Caco-2 (cell line): ENCODE results near the gene BAZ1B. TPM values are rescaled to one million over a fixed set of nuclear protein-coding genes. Genes with fewer than 3 reads are reported as not detected.
"Not testable (repeated sequence)": the region's sequence is repeated elsewhere in the genome, so short reads cannot be mapped to it uniquely, and the experiment has no call there.

ENCODE experiments used
- BruUV-seq: library from RNA; stranded (reverse); fragments of 400-500 nt; replicated peaks from 2 replicates; lab custom pipeline; 2021; lab: Mats Ljungman, UMichigan
- CTCF ChIA-PET: fragments of 300-600 bp; sonication (Branson Sonifier 250); formaldehyde crosslinking; loops from one replicate; lab custom pipeline; 2022; ENCODE audit warnings: antibody characterized with exemption; lab: Charles Lee
- POLR2A ChIA-PET: fragments of 300-600 bp; sonication (Branson Sonifier 250); formaldehyde crosslinking; loops from one replicate; lab custom pipeline; 2022; ENCODE audit warnings: antibody characterized with exemption; lab: Charles Lee
- DNase-seq, 2 experiments: peaks; one replicate each; pipeline versions ENCODE4 v3.0.0 to v3.0.0-alpha.2; 2020 to 2022
- H3K27me3 ChIP-seq: replicated peaks from 2 replicates; pipeline ENCODE4 v1.6.0; 2011; ENCODE audit warnings: low read length; ENCODE audit not compliant: control insufficient read depth, insufficient read depth
- H3K36me3 ChIP-seq: 2 replicates; pipeline ENCODE4 v1.5.1; 2011; ENCODE audit warnings: low read length; ENCODE audit not compliant: control insufficient read depth, insufficient read depth
- H3K4me1 ChIP-seq: fragments of 250-450 bp; sonication (Bioruptor Pico); 2 replicates; pipeline ENCODE4 v1.5.1; 2020; ENCODE audit warnings: mild to moderate bottlenecking
- H3K4me3 ChIP-seq: 2 replicates; pipeline ENCODE4 v1.5.1; 2011; ENCODE audit warnings: low read depth, mild to moderate bottlenecking, control low read depth, low read length
- H3K9me3 ChIP-seq: fragments of 250-450 bp; sonication (Bioruptor Pico); 2 replicates; pipeline ENCODE4 v1.5.1; 2020; ENCODE audit warnings: mild to moderate bottlenecking, moderate library complexity
- H3K27ac Mint-ChIP-seq: one replicate; pipeline ENCODE4 v1.8.0; 2022; ENCODE audit warnings: mixed read lengths; ENCODE audit not compliant: unreplicated experiment
- H3K27me3 Mint-ChIP-seq: one replicate; pipeline ENCODE4 v1.8.0; 2022; ENCODE audit warnings: mixed read lengths; ENCODE audit not compliant: insufficient read depth, unreplicated experiment
- H3K36me3 Mint-ChIP-seq: one replicate; pipeline ENCODE4 v1.8.0; 2022; ENCODE audit warnings: mild to moderate bottlenecking, mixed read lengths; ENCODE audit not compliant: insufficient read depth, unreplicated experiment
- H3K4me1 Mint-ChIP-seq: one replicate; pipeline ENCODE4 v1.8.0; 2022; ENCODE audit warnings: low read depth, mixed read lengths; ENCODE audit not compliant: unreplicated experiment
- H3K4me3 Mint-ChIP-seq: one replicate; pipeline ENCODE4 v1.8.0; 2022; ENCODE audit warnings: mild to moderate bottlenecking, moderate library complexity, mixed read lengths; ENCODE audit not compliant: unreplicated experiment
- H3K9me3 Mint-ChIP-seq: one replicate; pipeline ENCODE4 v1.8.0; 2022; ENCODE audit warnings: mixed read lengths; ENCODE audit not compliant: unreplicated experiment
- intact Hi-C: fragments of 100-400 bp; cut with micrococcal nuclease; formaldehyde crosslinking; loops from one replicate; pipeline ENCODE4 v1.10.0; 2022; ENCODE audit not compliant: unreplicated experiment
- total RNA-seq: library from RNA; stranded (reverse); gene quantifications from 2 replicates; pipeline ENCODE4 v1.2.3, GENCODE V29; 2022
- TF ChIP-seq, protein P1 (sequence below), 2 experiments: fragments of 200-600 bp in 1 of 2; IDR thresholded peaks; 1 replicate in 1 of 2; 2 replicates in 1 of 2; pipeline versions ENCODE4 v1.5.1 to v1.8.0; 2011 to 2022; ENCODE audit warnings: antibody characterized with exemption in 1 of 2, control low read depth in 1 of 2, inconsistent platforms in 1 of 2, low read depth in 1 of 2, low read length in 1 of 2, mild to moderate bottlenecking in 1 of 2, moderate library complexity in 1 of 2; ENCODE audit not compliant: insufficient read depth in 1 of 2, severe bottlenecking in 1 of 2, unreplicated experiment in 1 of 2

The BAZ1B gene
- total RNA-seq, 1 experiment from 2014 or later, result 85.7 TPM

- Histone ChIP-seq H3K27me3 (no peaks in the 10 kb centered on the region), H3K4me3 (no peak overlapping the region), H3K9me3 (no peaks in the 10 kb centered on the region), H3K4me1 (no peaks in the 10 kb centered on the region), H3K36me3 (peaks cover 6% of the 10 kb centered on the region)
- H3K36me3 Mint-ChIP-seq, result peaks cover 100% of the 10 kb centered on the region
- H3K27ac Mint-ChIP-seq, result no peak overlapping the region
- ChIA-PET POLR2A (no interaction called here), CTCF (no interaction called here)
- intact Hi-C loops, result no loop called here
- DNase-seq, result no peak
- no peaks in the 10 kb centered on the region for H3K4me1 Mint-ChIP-seq
- TF ChIP-seq, protein P1, sequence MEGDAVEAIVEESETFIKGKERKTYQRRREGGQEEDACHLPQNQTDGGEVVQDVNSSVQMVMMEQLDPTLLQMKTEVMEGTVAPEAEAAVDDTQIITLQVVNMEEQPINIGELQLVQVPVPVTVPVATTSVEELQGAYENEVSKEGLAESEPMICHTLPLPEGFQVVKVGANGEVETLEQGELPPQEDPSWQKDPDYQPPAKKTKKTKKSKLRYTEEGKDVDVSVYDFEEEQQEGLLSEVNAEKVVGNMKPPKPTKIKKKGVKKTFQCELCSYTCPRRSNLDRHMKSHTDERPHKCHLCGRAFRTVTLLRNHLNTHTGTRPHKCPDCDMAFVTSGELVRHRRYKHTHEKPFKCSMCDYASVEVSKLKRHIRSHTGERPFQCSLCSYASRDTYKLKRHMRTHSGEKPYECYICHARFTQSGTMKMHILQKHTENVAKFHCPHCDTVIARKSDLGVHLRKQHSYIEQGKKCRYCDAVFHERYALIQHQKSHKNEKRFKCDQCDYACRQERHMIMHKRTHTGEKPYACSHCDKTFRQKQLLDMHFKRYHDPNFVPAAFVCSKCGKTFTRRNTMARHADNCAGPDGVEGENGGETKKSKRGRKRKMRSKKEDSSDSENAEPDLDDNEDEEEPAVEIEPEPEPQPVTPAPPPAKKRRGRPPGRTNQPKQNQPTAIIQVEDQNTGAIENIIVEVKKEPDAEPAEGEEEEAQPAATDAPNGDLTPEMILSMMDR (IDR thresholded peaks at IDR 0.05; ENCODE audit: insufficient read depth in 1 of 2, low read depth in 1 of 2, low read length in 1 of 2, severe bottlenecking in 1 of 2, unreplicated experiment in 1 of 2), result no peak
- no TSS peak for BruUV-seq
- no peaks in the 10 kb centered on the region for H3K9me3 Mint-ChIP-seq
- no peaks in the 10 kb centered on the region for H3K27me3 Mint-ChIP-seq
- H3K4me3 Mint-ChIP-seq, result no peak overlapping the region
Observed at GRCh38 chr7:73503229-73503628, 18.9 kb downstream of the BAZ1B start.

DNA sequence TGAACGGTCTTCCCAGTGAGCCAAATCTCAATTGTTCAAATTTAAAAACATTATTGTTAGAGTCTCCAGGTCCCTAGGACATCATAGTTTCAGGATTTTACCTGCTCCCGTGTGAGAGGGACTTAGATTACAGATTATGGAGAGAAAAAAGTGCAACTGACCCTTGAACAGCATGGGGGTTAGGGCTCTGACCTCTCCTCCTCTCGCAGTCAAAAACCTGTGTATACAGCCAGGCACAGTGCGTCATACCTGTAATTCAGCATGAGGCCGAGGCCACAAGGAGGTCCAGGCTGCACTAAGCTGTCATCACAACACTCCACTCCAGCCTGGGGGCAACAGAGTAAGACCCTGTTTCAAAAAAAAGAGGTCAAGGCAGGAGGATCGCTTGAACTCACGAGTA is 25.5 kb downstream of the BAZ1B start:
- intact Hi-C loops, result no loop called here
- DNase-seq, result no peak
- no peaks in the 10 kb centered on the region for H3K27me3 Mint-ChIP-seq
- H3K9me3 Mint-ChIP-seq, result no peaks in the 10 kb centered on the region
- H3K27me3 ChIP-seq, result no peaks in the 10 kb centered on the region
- TF ChIP-seq, protein P1 (IDR thresholded peaks at IDR 0.05; ENCODE audit: insufficient read depth in 1 of 2, low read depth in 1 of 2, low read length in 1 of 2, severe bottlenecking in 1 of 2, unreplicated experiment in 1 of 2), result no peak
- no peak overlapping the region for H3K4me3 ChIP-seq
- H3K36me3 Mint-ChIP-seq, result peaks cover 100% of the 10 kb centered on the region
- no peak overlapping the region for H3K27ac Mint-ChIP-seq
- no peaks in the 10 kb centered on the region for H3K9me3 ChIP-seq
- no peaks in the 10 kb centered on the region for H3K4me1 Mint-ChIP-seq
- H3K36me3 ChIP-seq, result peaks cover 4% of the 10 kb centered on the region; the same call in 1 of the 2 replicates
- no TSS peak for BruUV-seq
- CTCF ChIA-PET, result no interaction called here
- H3K4me1 ChIP-seq, result no peaks in the 10 kb centered on the region
- no peak overlapping the region for H3K4me3 Mint-ChIP-seq
- POLR2A ChIA-PET, result no interaction called here

- H3K4me3 Mint-ChIP-seq, H3K36me3 ChIP-seq, H3K27ac Mint-ChIP-seq, BruUV-seq, H3K4me1 ChIP-seq, H3K4me1 Mint-ChIP-seq, H3K27me3 Mint-ChIP-seq, CTCF ChIA-PET, H3K9me3 ChIP-seq, H3K9me3 Mint-ChIP-seq, H3K27me3 ChIP-seq, intact Hi-C loops, H3K4me3 ChIP-seq, POLR2A ChIA-PET, DNase-seq: not testable (repeated sequence)
- peaks cover 98% of the 10 kb centered on the region for H3K36me3 Mint-ChIP-seq
Observed at GRCh38 chr7:73495507-73495906, 26.6 kb downstream of the BAZ1B start.

- H3K27ac Mint-ChIP-seq, result no peak overlapping the region
Observed at GRCh38 chr7:73489976-73490375, 32.1 kb downstream of the BAZ1B start.

More at GRCh38 chr7:73489976-73490375, 32.1 kb downstream of the BAZ1B start:
- POLR2A ChIA-PET, result no interaction called here
- TF ChIP-seq, protein P1 (IDR thresholded peaks at IDR 0.05; ENCODE audit: insufficient read depth in 1 of 2, low read depth in 1 of 2, low read length in 1 of 2, severe bottlenecking in 1 of 2, unreplicated experiment in 1 of 2), result no peak
- Mint-ChIP-seq H3K27me3 (no peaks in the 10 kb centered on the region), H3K36me3 (peaks cover 95% of the 10 kb centered on the region), H3K4me3 (no peak overlapping the region), H3K9me3 (no peaks in the 10 kb centered on the region), H3K4me1 (no peaks in the 10 kb centered on the region)
- Histone ChIP-seq H3K27me3 (no peaks in the 10 kb centered on the region), H3K4me3 (no peak overlapping the region), H3K9me3 (no peaks in the 10 kb centered on the region), H3K4me1 (no peaks in the 10 kb centered on the region), H3K36me3 (no peaks in the 10 kb centered on the region)
- DNase-seq, result no peak
- CTCF ChIA-PET, result no interaction called here
- intact Hi-C loops, result no loop called here
- BruUV-seq, result no TSS peak
